Measurements from ENCODE around the gene CD101.

Gene CD101

GRCh38 chr1:116956378-116956777 lies 45.2 kb upstream of the CD101 start:
- H2AFZ ChIP-seq (ENCODE audit: low read depth, low read length) = no peak overlapping the region
- H3K4me2 ChIP-seq (ENCODE audit: insufficient read depth, low read length) = no peak overlapping the region
- ATAC-seq (ENCODE audit: insufficient read depth, low read depth) = no peak
- no peaks in the 10 kb centered on the region for H3K27me3 ChIP-seq (ENCODE audit: insufficient read depth, low read length, poor library complexity)
- H3K9ac ChIP-seq (ENCODE audit: low read depth, low read length) = no peak overlapping the region
- no peak for DNase-seq
- no peaks in the 10 kb centered on the region for H3K9me3 ChIP-seq (ENCODE audit: insufficient read depth, low read length, severe bottlenecking)
- H3K36me3 ChIP-seq (ENCODE audit: insufficient read depth, low read length) = no peaks in the 10 kb centered on the region
- TF ChIP-seq CTCF (IDR thresholded peaks at IDR 0.05; ENCODE audit: borderline replicate concordance, extremely low read depth, low read length, poor library complexity, severe bottlenecking) (no peak), EZH2 (IDR thresholded peaks at IDR 0.05; ENCODE audit: borderline replicate concordance, low read depth, low read length, severe bottlenecking) (no peak)
- H3K27ac ChIP-seq (ENCODE audit: low read length) = no peak overlapping the region
- H4K20me1 ChIP-seq (ENCODE audit: insufficient read depth, low read length) = no peaks in the 10 kb centered on the region
- no peaks in the 10 kb centered on the region for H3K79me2 ChIP-seq (ENCODE audit: insufficient read depth, low read length)
- no peak overlapping the region for H3K4me3 ChIP-seq (ENCODE audit: low read depth in 1 of 2, low read length in 2 of 2)
- H3K4me1 ChIP-seq (ENCODE audit: insufficient read depth, low read length) = no peaks in the 10 kb centered on the region

- no peak overlapping the region for H3K4me3 ChIP-seq (ENCODE audit: low read depth in 1 of 2, low read length in 2 of 2)
- ATAC-seq (ENCODE audit: insufficient read depth, low read depth) = no peak
- no peak overlapping the region for H3K27ac ChIP-seq (ENCODE audit: low read length)
- H4K20me1 ChIP-seq (ENCODE audit: insufficient read depth, low read length) = no peaks in the 10 kb centered on the region
- no peak overlapping the region for H3K9ac ChIP-seq (ENCODE audit: low read depth, low read length)
- DNase-seq = no peak
- no peaks in the 10 kb centered on the region for H3K36me3 ChIP-seq (ENCODE audit: insufficient read depth, low read length)
- H3K27me3 ChIP-seq (ENCODE audit: insufficient read depth, low read length, poor library complexity) = no peaks in the 10 kb centered on the region
- H2AFZ ChIP-seq (ENCODE audit: low read depth, low read length) = no peak overlapping the region
- H3K4me1 ChIP-seq (ENCODE audit: insufficient read depth, low read length) = no peaks in the 10 kb centered on the region
- no peaks in the 10 kb centered on the region for H3K79me2 ChIP-seq (ENCODE audit: insufficient read depth, low read length)
- no peak overlapping the region for H3K4me2 ChIP-seq (ENCODE audit: insufficient read depth, low read length)
- TF ChIP-seq EZH2 (IDR thresholded peaks at IDR 0.05; ENCODE audit: borderline replicate concordance, low read depth, low read length, severe bottlenecking) (no peak), CTCF (IDR thresholded peaks at IDR 0.05; ENCODE audit: borderline replicate concordance, extremely low read depth, low read length, poor library complexity, severe bottlenecking) (no peak)
- no peaks in the 10 kb centered on the region for H3K9me3 ChIP-seq (ENCODE audit: insufficient read depth, low read length, severe bottlenecking)
Measured at GRCh38 chr1:116957646-116958045, 43.9 kb upstream of the CD101 start.

GRCh38 chr1:116958110-116958509 lies 43.5 kb upstream of the CD101 start:
- H3K4me1 ChIP-seq (ENCODE audit: insufficient read depth, low read length) = peaks cover 4% of the 10 kb centered on the region; the same call in 1 of the 2 replicates
- H4K20me1 ChIP-seq (ENCODE audit: insufficient read depth, low read length) = no peaks in the 10 kb centered on the region
- no peak overlapping the region for H2AFZ ChIP-seq (ENCODE audit: low read depth, low read length)
- no peaks in the 10 kb centered on the region for H3K9me3 ChIP-seq (ENCODE audit: insufficient read depth, low read length, severe bottlenecking)
- no peak overlapping the region for H3K4me2 ChIP-seq (ENCODE audit: insufficient read depth, low read length)
- no peaks in the 10 kb centered on the region for H3K27me3 ChIP-seq (ENCODE audit: insufficient read depth, low read length, poor library complexity)
- TF ChIP-seq CTCF (IDR thresholded peaks at IDR 0.05; ENCODE audit: borderline replicate concordance, extremely low read depth, low read length, poor library complexity, severe bottlenecking) = no peak
- TF ChIP-seq EZH2 (IDR thresholded peaks at IDR 0.05; ENCODE audit: borderline replicate concordance, low read depth, low read length, severe bottlenecking) = no peak
- ATAC-seq (ENCODE audit: insufficient read depth, low read depth) (no peak), DNase-seq (no peak)
- H3K79me2 ChIP-seq (ENCODE audit: insufficient read depth, low read length) = no peaks in the 10 kb centered on the region
- H3K27ac ChIP-seq (ENCODE audit: low read length) = no peak overlapping the region
- no peak overlapping the region for H3K9ac ChIP-seq (ENCODE audit: low read depth, low read length)
- no peaks in the 10 kb centered on the region for H3K36me3 ChIP-seq (ENCODE audit: insufficient read depth, low read length)
- no peak overlapping the region for H3K4me3 ChIP-seq (ENCODE audit: low read depth in 1 of 2, low read length in 2 of 2)

GRCh38 chr1:116958977-116959376 lies 42.6 kb upstream of the CD101 start:
- Histone ChIP-seq H3K9me3 (ENCODE audit: insufficient read depth, low read length, severe bottlenecking) (no peaks in the 10 kb centered on the region), H2AFZ (ENCODE audit: low read depth, low read length) (no peak overlapping the region), H3K4me3 (ENCODE audit: low read depth in 1 of 2, low read length in 2 of 2) (no peak overlapping the region), H3K4me1 (ENCODE audit: insufficient read depth, low read length) (peaks cover 6% of the 10 kb centered on the region; the same call in 1 of the 2 replicates), H4K20me1 (ENCODE audit: insufficient read depth, low read length) (no peaks in the 10 kb centered on the region), H3K79me2 (ENCODE audit: insufficient read depth, low read length) (no peaks in the 10 kb centered on the region), H3K27ac (ENCODE audit: low read length) (no peak overlapping the region), H3K36me3 (ENCODE audit: insufficient read depth, low read length) (no peaks in the 10 kb centered on the region), H3K9ac (ENCODE audit: low read depth, low read length) (no peak overlapping the region), H3K27me3 (ENCODE audit: insufficient read depth, low read length, poor library complexity) (no peaks in the 10 kb centered on the region), H3K4me2 (ENCODE audit: insufficient read depth, low read length) (no peak overlapping the region)
- no peak for ATAC-seq (ENCODE audit: insufficient read depth, low read depth)
- DNase-seq = no peak
- TF ChIP-seq EZH2 (IDR thresholded peaks at IDR 0.05; ENCODE audit: borderline replicate concordance, low read depth, low read length, severe bottlenecking) (no peak), CTCF (IDR thresholded peaks at IDR 0.05; ENCODE audit: borderline replicate concordance, extremely low read depth, low read length, poor library complexity, severe bottlenecking) (no peak)

All from DND-41 (cell line).